KOPT-K1 (cell line): Measurements from ENCODE around the gene C5orf34.
"Not testable (repeated sequence)": the region's sequence is repeated elsewhere in the genome, so short reads cannot be mapped to it uniquely, and the experiment has no call there.

Experiments
- H3K27ac ChIP-seq: fragments of 200-600 bp; sonication (generic); 2 replicates; pipeline ENCODE4 v1.5.1; 2016; ENCODE audit warnings: antibody characterized with exemption, mild to moderate bottlenecking, low read depth, low read length; ENCODE audit not compliant: poor library complexity, severe bottlenecking
- H3K36me3 ChIP-seq: fragments of 200-600 bp; sonication (generic); 2 replicates; pipeline ENCODE4 v1.5.1; 2017; ENCODE audit warnings: antibody characterized with exemption, mild to moderate bottlenecking, low read length, moderate library complexity; ENCODE audit not compliant: insufficient read depth
- H3K9me3 ChIP-seq: fragments of 200-600 bp; sonication (generic); 2 replicates; pipeline ENCODE4 v1.5.1; 2017; ENCODE audit warnings: antibody characterized with exemption, low read length, mild to moderate bottlenecking; ENCODE audit not compliant: insufficient read depth, poor library complexity, severe bottlenecking

The C5orf34 gene

GRCh38 chr5:43543434-43543833 is 28.5 kb upstream of the C5orf34 start:
- H3K27ac ChIP-seq: no peak overlapping the region
- peaks cover 98% of the 10 kb centered on the region for H3K36me3 ChIP-seq
- no peaks in the 10 kb centered on the region for H3K9me3 ChIP-seq

DNA sequence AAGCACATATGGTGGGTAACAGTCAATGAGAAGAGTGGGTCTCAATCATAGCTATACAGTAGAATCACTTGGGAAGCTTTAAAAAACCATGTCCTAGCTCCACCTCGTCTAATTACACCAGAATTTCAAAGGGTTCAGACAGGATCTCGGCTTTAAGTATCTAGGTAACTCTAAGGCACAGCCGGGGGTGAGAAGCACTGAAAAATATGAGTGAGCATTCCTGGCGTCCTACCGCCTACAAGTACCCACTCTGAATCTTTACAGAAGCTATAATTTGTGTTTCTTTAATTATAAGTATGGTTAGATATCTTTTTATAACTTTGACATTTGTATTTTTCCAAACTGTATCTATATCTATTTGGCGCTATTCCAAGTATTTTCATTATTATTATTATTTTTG is 25.8 kb upstream of the C5orf34 start:
- Histone ChIP-seq H3K27ac (no peak overlapping the region), H3K9me3 (no peaks in the 10 kb centered on the region), H3K36me3 (peaks cover 98% of the 10 kb centered on the region)

DNA sequence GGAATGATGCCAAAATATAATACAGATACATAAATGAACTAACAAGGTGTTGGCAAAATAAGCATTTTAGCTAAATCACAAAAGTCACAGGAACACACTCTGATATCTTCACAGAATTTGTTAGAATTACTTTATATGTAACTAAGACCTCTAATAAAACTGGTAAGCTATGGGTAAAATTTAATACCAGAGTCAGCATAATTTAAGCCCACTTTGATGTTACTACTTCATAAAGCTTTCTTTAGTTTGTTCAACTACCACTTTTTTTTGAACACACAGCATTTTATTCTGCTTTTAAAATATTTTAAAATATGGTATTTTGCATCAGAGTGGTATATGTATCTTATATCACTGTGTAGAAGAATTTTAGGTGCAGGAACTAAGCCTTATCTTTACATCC is 22.0 kb upstream of the C5orf34 start:
- Histone ChIP-seq H3K27ac (no peak overlapping the region), H3K9me3 (no peaks in the 10 kb centered on the region), H3K36me3 (peaks cover 98% of the 10 kb centered on the region)

DNA sequence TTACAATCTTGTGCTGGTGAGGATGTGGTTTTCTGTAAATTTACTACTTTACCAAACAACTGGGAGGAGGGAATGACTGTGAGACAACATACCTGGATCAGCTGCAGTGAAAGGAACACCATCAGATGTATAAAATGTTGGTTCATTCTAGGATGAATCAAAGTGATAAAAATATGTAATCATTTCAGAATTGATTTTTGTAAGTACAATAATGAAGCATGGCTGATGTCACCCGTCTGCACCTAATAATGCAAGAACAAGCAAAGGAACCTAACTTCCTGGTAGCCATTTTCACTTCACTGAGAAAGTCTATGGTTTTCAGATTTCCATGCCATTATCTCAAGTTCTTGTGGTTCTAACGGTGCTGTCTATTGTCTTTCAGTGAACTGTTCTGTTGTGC is 18.7 kb upstream of the C5orf34 start:
- H3K9me3 ChIP-seq: no peaks in the 10 kb centered on the region
- H3K36me3 ChIP-seq: peaks cover 99% of the 10 kb centered on the region
- peak overlapping the region; percentile 15 for H3K27ac ChIP-seq

- Histone ChIP-seq H3K36me3 (peaks cover 90% of the 10 kb centered on the region), H3K27ac (no peak overlapping the region)
Measured at GRCh38 chr5:43530648-43531047, 15.7 kb upstream of the C5orf34 start.

DNA sequence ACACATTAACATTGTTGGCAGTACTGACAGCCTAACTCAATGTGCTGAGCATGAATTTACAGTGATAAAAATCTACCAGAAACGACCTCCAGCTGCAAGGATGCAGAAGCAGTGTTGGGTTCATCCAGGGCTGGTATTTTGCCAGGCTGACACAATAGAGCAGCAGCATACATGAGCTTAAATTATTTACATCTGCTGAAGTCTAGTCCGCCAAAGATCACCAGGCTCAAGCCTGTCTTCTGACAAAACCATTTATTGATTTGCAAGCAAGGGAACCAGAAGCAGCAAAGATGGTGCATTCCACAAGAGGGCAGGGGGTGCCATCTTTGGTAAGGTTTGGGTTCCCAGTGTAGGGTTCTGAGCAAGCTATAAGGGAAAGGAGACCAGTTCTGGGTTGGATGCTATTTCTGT is 8.7 kb upstream of the C5orf34 start:
- peaks cover 49% of the 10 kb centered on the region for H3K36me3 ChIP-seq
- H3K9me3 ChIP-seq: no peaks in the 10 kb centered on the region
- H3K27ac ChIP-seq: no peak overlapping the region

More at GRCh38 chr5:43530648-43531047, 15.7 kb upstream of the C5orf34 start:
- H3K9me3 ChIP-seq: no peaks in the 10 kb centered on the region

DNA sequence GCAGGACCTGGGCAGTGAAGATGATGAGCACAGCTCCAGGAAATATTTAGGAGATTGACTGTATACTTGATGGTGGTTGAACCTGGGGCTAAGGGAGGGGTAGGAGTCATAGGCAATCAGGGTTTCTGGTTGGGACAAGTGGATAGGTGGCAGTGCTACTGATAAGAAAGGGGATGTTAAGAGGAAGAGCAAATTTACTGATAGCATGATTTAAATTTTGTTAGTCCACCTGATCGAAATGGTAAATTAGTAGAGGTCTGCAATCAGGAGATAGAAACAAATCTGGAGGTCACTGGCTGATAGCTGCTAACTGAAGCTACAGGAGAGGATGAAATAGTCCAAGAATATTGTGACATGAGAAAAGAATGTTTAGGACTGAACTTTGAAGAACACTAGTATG is 5.7 kb upstream of the C5orf34 start:
- Histone ChIP-seq H3K27ac (no peak overlapping the region), H3K36me3 (peaks cover 27% of the 10 kb centered on the region), H3K9me3 (no peaks in the 10 kb centered on the region)

DNA sequence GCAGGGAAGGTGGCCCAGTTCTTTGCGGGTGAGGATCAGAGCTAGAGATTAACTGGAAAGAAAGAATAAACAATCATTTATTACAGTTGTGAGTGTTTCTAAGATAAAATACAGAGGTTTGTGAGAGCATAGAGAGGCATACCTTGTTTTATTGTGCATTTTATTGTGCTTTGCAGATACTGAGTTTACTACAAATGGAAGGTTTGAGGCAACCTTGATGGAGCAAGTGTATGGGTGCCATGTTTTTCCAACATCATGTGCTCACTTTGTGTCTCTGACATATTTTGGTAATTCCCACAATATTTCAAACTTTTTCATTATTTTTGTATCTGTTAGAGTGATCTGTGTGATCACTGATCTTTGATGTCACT is 715 bp upstream of the C5orf34 start:
- Histone ChIP-seq H3K27ac (peak overlapping the region; percentile 86), H3K9me3 (no peaks in the 10 kb centered on the region)

GRCh38 chr5:43514471-43514815 is 505 bp downstream of the C5orf34 start:
- Histone ChIP-seq H3K9me3 (no peaks in the 10 kb centered on the region), H3K36me3 (no peaks in the 10 kb centered on the region), H3K27ac (peak overlapping the region; percentile 86)

More for the DNA sequence above, 715 bp upstream of the C5orf34 start:
- H3K36me3 ChIP-seq: no peaks in the 10 kb centered on the region

- Histone ChIP-seq H3K9me3 (no peaks in the 10 kb centered on the region), H3K36me3 (peaks cover 3% of the 10 kb centered on the region), H3K27ac (peak overlapping the region; percentile 86)
Measured at GRCh38 chr5:43514025-43514424, 923 bp downstream of the C5orf34 start.

DNA sequence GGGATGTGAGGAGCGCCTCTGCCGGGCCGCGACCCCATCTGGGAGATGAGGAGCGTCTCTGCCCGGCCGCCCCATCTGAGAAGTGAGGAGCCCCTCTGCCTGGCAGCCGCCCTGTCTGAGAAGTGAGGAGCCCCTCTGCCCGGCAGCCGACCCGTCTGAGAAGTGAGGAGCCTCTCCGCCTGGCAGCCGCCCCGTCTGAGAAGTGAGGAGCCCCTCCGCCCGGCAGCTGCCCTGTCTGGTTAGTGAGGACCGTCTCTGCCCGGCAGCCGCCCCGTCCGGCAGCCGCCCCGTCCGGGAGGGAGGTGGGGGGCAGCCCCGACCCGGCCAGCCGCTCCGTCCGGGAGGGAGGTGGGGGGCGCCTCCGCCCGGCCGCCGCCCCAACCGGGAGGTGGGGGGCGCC is 3.9 kb downstream of the C5orf34 start:
- H3K27ac ChIP-seq, H3K9me3 ChIP-seq: not testable (repeated sequence)
- H3K36me3 ChIP-seq: peaks cover 32% of the 10 kb centered on the region

GRCh38 chr5:43498581-43498980 is 16.4 kb downstream of the C5orf34 start:
- H3K36me3 ChIP-seq: peaks cover 22% of the 10 kb centered on the region
- no peaks in the 10 kb centered on the region for H3K9me3 ChIP-seq
- no peak overlapping the region for H3K27ac ChIP-seq

GRCh38 chr5:43497311-43498104 is 17.4 kb downstream of the C5orf34 start:
- Histone ChIP-seq H3K9me3 (no peaks in the 10 kb centered on the region), H3K27ac (no peak overlapping the region), H3K36me3 (peaks cover 20% of the 10 kb centered on the region)

GRCh38 chr5:43491326-43491725 is 23.6 kb downstream of the C5orf34 start:
- no peak overlapping the region for H3K27ac ChIP-seq
- peaks cover 65% of the 10 kb centered on the region for H3K36me3 ChIP-seq
- no peaks in the 10 kb centered on the region for H3K9me3 ChIP-seq

DNA sequence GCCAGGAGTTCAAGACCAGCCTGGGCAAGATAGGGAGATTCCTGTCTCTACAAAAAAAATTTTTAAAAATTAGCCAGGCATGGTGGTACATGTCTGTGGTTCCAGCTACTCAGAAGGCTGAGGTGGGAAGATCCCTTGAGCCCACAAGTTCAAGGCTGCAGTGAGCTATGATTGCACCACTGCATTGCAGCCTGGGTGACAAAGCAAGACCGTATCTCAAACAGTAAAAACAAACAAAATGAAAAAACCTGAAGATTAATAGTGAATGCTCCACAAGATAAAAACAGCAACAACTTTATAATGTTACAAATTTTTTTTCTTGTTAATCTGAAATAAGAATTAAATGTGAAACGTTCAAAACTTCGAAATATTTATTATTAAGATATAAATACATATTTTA is 28.6 kb downstream of the C5orf34 start:
- H3K9me3 ChIP-seq: no peaks in the 10 kb centered on the region
- peaks cover 44% of the 10 kb centered on the region for H3K36me3 ChIP-seq
- H3K27ac ChIP-seq: no peak overlapping the region

- H3K36me3 ChIP-seq: peaks cover 34% of the 10 kb centered on the region
- H3K27ac ChIP-seq: peak overlapping the region; percentile 94
Measured at GRCh38 chr5:43485406-43485805, 29.5 kb downstream of the C5orf34 start.

More at GRCh38 chr5:43485406-43485805, 29.5 kb downstream of the C5orf34 start:
- H3K9me3 ChIP-seq: no peaks in the 10 kb centered on the region
